Fibroblast of lung (primary cell): ENCODE results near the gene FAM98C. TPM values are rescaled to one million over a fixed set of nuclear protein-coding genes. Genes with fewer than 3 reads are reported as not detected.
"Not testable (repeated sequence)": the region's sequence is repeated elsewhere in the genome, so short reads cannot be mapped to it uniquely, and the experiment has no call there.

Experiments used
- DNase-seq, 2 donors: peaks; one replicate each; pipeline versions ENCODE4 v3.0.0 to v3.0.0-alpha.2; 2010; ENCODE audit warnings: low read depth in 2 of 2
- H2AFZ ChIP-seq: 2 replicates; pipeline ENCODE4 v1.5.1; 2012; ENCODE audit warnings: low read length, control low read depth, inconsistent platforms
- H3K27ac ChIP-seq: 2 replicates; pipeline ENCODE4 v1.5.1; 2011; ENCODE audit warnings: low read length, control low read depth; ENCODE audit not compliant: insufficient read depth
- H3K27me3 ChIP-seq: 2 replicates; pipeline ENCODE4 v1.5.1; 2011; ENCODE audit warnings: mild to moderate bottlenecking, low read length; ENCODE audit not compliant: control insufficient read depth, insufficient read depth
- H3K36me3 ChIP-seq: 2 replicates; pipeline ENCODE4 v1.5.1; 2011; ENCODE audit warnings: low read length; ENCODE audit not compliant: control insufficient read depth, insufficient read depth
- H3K4me1 ChIP-seq: 2 replicates; pipeline ENCODE4 v1.5.1; 2011; ENCODE audit warnings: low read length; ENCODE audit not compliant: control insufficient read depth, insufficient read depth; ENCODE audit errors: extremely low read depth
- H3K4me2 ChIP-seq: 2 replicates; pipeline ENCODE4 v1.5.1; 2011; ENCODE audit warnings: low read length, control low read depth; ENCODE audit not compliant: insufficient read depth; ENCODE audit errors: extremely low read depth
- H3K4me3 ChIP-seq, 4 experiments: fragments of 200-600 bp in 1 of 4; sonication (generic) in 1 of 4; replicated peaks in 1 of 4; 2 replicates each; pipeline ENCODE4 v1.5.1; 2011 to 2016; ENCODE audit warnings: low read length in 4 of 4, low read depth in 3 of 4, mild to moderate bottlenecking in 3 of 4, control low read depth in 2 of 4, inconsistent platforms in 1 of 4, mixed read lengths in 1 of 4; ENCODE audit not compliant: insufficient read depth in 1 of 4; ENCODE audit errors: control extremely low read depth in 1 of 4
- H3K79me2 ChIP-seq: 2 replicates; pipeline ENCODE4 v1.5.1; 2012; ENCODE audit warnings: mild to moderate bottlenecking, low read length, inconsistent platforms; ENCODE audit not compliant: control insufficient read depth, insufficient read depth
- H3K9ac ChIP-seq: 2 replicates; pipeline ENCODE4 v1.5.1; 2011; ENCODE audit warnings: mild to moderate bottlenecking, low read length, control low read depth; ENCODE audit not compliant: insufficient read depth
- H3K9me3 ChIP-seq: 2 replicates; pipeline ENCODE4 v1.5.1; 2012; ENCODE audit warnings: low read depth, low read length; ENCODE audit not compliant: control insufficient read depth, insufficient read depth
- H4K20me1 ChIP-seq: 2 replicates; pipeline ENCODE4 v1.5.1; 2011; ENCODE audit warnings: low read length; ENCODE audit not compliant: control insufficient read depth, insufficient read depth; ENCODE audit errors: extremely low read depth
- EZH2 ChIP-seq: IDR thresholded peaks from 2 replicates; pipeline ENCODE4 v1.5.1; 2012; ENCODE audit warnings: low read length, control low read depth, mild to moderate bottlenecking; ENCODE audit errors: missing control alignments
- polyA plus RNA-seq, 2 donors: library from polyadenylated mRNA; depleted of rRNA in 1 of 2; stranded (reverse) in 1 of 2; unstranded in 1 of 2; fragments of >200 nt; gene quantifications; 2 replicates each; pipeline ENCODE4 v1.2.1, GENCODE V29; 2011 to 2012; ENCODE audit warnings: missing spikeins in 1 of 2
- total RNA-seq: library from RNA; depleted of rRNA; stranded (reverse); fragments of >200 nt; gene quantifications from 2 replicates; pipeline ENCODE4 v1.2.1, GENCODE V29; 2014
- TF ChIP-seq, protein P1 (sequence below), 2 donors: IDR thresholded peaks in 1 of 2; conservative IDR thresholded peaks in 1 of 2; 1 replicate in 1 of 2; 2 replicates in 1 of 2; pipeline ENCODE4 v1.5.1; 2011 to 2012; ENCODE audit warnings: low read length in 2 of 2, control low read depth in 1 of 2, inconsistent platforms in 1 of 2, low read depth in 1 of 2, mild to moderate bottlenecking in 1 of 2

The FAM98C gene
- total and polyA plus RNA-seq, 2 donors (not counting 1 experiment from before 2014, with no cell fraction given): 4.5 to 10.6 TPM

- no peaks in the 10 kb centered on the region for H3K9me3 ChIP-seq
- peak overlapping the region; percentile 31 to 66 (median 63) for H3K4me3 ChIP-seq
- H3K27ac ChIP-seq: no peak overlapping the region
- H3K9ac ChIP-seq: no peak overlapping the region
- no peaks in the 10 kb centered on the region for H3K79me2 ChIP-seq
- no peak for TF ChIP-seq EZH2
- DNase-seq: peak; percentile 61 to 71
- no peaks in the 10 kb centered on the region for H3K4me1 ChIP-seq
- H3K27me3 ChIP-seq: peaks cover 18% of the 10 kb centered on the region
- peak overlapping the region; percentile 51 for H2AFZ ChIP-seq
- H4K20me1 ChIP-seq: no peaks in the 10 kb centered on the region
- H3K36me3 ChIP-seq: no peaks in the 10 kb centered on the region
- H3K4me2 ChIP-seq: peak overlapping the region; percentile 68
These were observed 41.2 kb upstream of the FAM98C start for GRCh38 chr19:38361633-38362075.

DNA sequence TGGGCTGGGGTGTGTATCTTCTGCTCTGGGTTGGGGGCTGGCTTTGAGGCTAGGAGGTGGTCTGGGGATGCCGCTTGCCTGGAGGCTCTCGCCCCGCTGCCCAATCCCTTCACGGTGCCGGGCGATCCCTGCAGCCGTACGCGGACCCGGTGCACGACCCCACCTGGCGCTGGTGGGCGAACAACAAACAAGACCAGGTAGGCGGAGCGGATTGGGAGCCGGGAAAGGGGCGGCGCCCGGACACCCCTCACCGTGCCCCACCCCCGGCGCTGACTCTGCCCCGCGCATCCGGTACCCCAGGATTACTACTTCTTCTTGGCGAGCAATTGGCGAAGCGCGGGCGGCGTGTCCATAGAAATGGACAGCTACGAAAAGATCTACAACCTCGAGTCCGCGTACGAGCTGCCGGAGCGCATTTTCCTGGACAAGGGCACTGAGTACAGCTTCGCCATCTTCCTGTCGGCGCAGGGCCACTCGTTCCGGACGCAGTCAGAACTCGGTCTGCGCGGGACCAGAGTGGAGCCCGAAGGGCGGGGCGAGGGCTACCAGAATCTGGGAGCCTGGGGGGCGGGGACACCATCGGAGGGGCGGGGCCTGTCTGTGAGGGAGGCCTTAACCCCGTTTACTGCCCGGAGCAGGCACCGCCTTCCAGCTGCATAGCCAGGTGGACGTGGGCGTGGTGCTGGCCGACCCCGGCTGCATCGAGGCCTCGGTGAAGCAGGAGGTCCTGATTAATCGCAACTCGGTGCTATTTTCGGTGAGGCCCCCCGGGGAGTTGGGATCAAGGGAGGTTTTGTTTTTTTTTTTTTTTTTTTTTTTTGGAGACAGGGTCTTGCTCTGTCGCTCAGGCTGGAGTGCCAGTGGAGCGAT lies 40.6 kb upstream of the FAM98C start:
- DNase-seq: peak; percentile 30 to 54
- peaks cover 21% of the 10 kb centered on the region for H3K27me3 ChIP-seq
- TF ChIP-seq, protein P1, sequence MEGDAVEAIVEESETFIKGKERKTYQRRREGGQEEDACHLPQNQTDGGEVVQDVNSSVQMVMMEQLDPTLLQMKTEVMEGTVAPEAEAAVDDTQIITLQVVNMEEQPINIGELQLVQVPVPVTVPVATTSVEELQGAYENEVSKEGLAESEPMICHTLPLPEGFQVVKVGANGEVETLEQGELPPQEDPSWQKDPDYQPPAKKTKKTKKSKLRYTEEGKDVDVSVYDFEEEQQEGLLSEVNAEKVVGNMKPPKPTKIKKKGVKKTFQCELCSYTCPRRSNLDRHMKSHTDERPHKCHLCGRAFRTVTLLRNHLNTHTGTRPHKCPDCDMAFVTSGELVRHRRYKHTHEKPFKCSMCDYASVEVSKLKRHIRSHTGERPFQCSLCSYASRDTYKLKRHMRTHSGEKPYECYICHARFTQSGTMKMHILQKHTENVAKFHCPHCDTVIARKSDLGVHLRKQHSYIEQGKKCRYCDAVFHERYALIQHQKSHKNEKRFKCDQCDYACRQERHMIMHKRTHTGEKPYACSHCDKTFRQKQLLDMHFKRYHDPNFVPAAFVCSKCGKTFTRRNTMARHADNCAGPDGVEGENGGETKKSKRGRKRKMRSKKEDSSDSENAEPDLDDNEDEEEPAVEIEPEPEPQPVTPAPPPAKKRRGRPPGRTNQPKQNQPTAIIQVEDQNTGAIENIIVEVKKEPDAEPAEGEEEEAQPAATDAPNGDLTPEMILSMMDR (conservative IDR thresholded peaks at IDR 0.05 in 1 of 2, IDR thresholded peaks at IDR 0.05 in 1 of 2; ENCODE audit: low read depth in 1 of 2, low read length in 2 of 2): no peak
- no peak for TF ChIP-seq EZH2

GRCh38 chr19:38362946-38363688 lies 39.8 kb upstream of the FAM98C start:
- H3K79me2 ChIP-seq, H3K27ac ChIP-seq, DNase-seq, H3K9ac ChIP-seq, H3K4me2 ChIP-seq, H2AFZ ChIP-seq, H3K36me3 ChIP-seq, H3K9me3 ChIP-seq, H4K20me1 ChIP-seq, H3K4me1 ChIP-seq: not testable (repeated sequence)
- peaks cover 22% of the 10 kb centered on the region for H3K27me3 ChIP-seq
- peak overlapping the region in 1 of 4 experiments; percentile 66 for H3K4me3 ChIP-seq

More for the DNA sequence above, 40.6 kb upstream of the FAM98C start:
- Histone ChIP-seq H3K4me3 (peak overlapping the region; percentile 31 to 66 (median 63)), H2AFZ (peak overlapping the region; percentile 82), H3K4me2 (peak overlapping the region; percentile 61), H4K20me1 (no peaks in the 10 kb centered on the region), H3K9me3 (no peaks in the 10 kb centered on the region), H3K36me3 (no peaks in the 10 kb centered on the region), H3K4me1 (no peaks in the 10 kb centered on the region), H3K79me2 (no peaks in the 10 kb centered on the region), H3K9ac (no peak overlapping the region), H3K27ac (no peak overlapping the region)
